H1 (cell line): ENCODE results near the gene ZCCHC3. TPM values are rescaled to one million over a fixed set of nuclear protein-coding genes. Genes with fewer than 3 reads are reported as not detected.

Experiments used
- CTCF ChIA-PET: fragments of 300-600 bp; sonication (Branson Sonifier 250); formaldehyde crosslinking; loops from one replicate; lab custom pipeline; 2021; ENCODE audit not compliant: partially characterized antibody; lab: Charles Lee
- POLR2A ChIA-PET: fragments of 300-600 bp; sonication (Branson Sonifier 250); formaldehyde crosslinking; loops from one replicate; lab custom pipeline; 2021; ENCODE audit warnings: inconsistent platforms; ENCODE audit not compliant: partially characterized antibody; lab: Charles Lee
- DNase-seq, 2 experiments: peaks; one replicate each; pipeline versions ENCODE4 v3.0.0 to v3.0.0-alpha.2; 2010 to 2022; ENCODE audit warnings: low spot score in 2 of 2, low read depth in 1 of 2, mixed read lengths in 1 of 2
- FAIRE-seq: peaks from 2 replicates; lab custom pipeline; 2011; peaks lifted over from hg19 to GRCh38; lab: Jason Lieb, UNC
- H2AFZ ChIP-seq: 2 replicates; pipeline ENCODE4 v1.8.1; 2012; ENCODE audit warnings: low read length, inconsistent platforms
- H2AK5ac ChIP-seq: 2 replicates; pipeline ENCODE4 v1.6.1; 2013; ENCODE audit warnings: low read depth, low read length
- H2BK120ac ChIP-seq: replicated peaks from 2 replicates; pipeline ENCODE3; 2013; ENCODE audit warnings: low read depth, low read length, inconsistent platforms
- H2BK12ac ChIP-seq: 2 replicates; pipeline ENCODE4 v1.6.1; 2013; ENCODE audit warnings: low read depth, low read length
- H2BK15ac ChIP-seq: 2 replicates; pipeline ENCODE4 v1.6.1; 2013; ENCODE audit warnings: low read length
- H2BK20ac ChIP-seq: 2 replicates; pipeline ENCODE4 v1.6.1; 2013; ENCODE audit warnings: low read length
- H2BK5ac ChIP-seq: 2 replicates; pipeline ENCODE4 v1.6.1; 2013; ENCODE audit warnings: low read depth, low read length
- H3K14ac ChIP-seq: 2 replicates; pipeline ENCODE4 v1.6.1; 2013; ENCODE audit warnings: inconsistent platforms; ENCODE audit not compliant: insufficient read length
- H3K18ac ChIP-seq: 2 replicates; pipeline ENCODE4 v1.6.1; 2013; ENCODE audit warnings: low read length; ENCODE audit errors: extremely low read depth
- H3K23ac ChIP-seq: 2 replicates; pipeline ENCODE4 v1.6.1; 2013; ENCODE audit warnings: inconsistent platforms; ENCODE audit not compliant: insufficient read length
- H3K23me2 ChIP-seq: 2 replicates; pipeline ENCODE4 v1.6.1; 2013; ENCODE audit warnings: low read depth, low read length
- H3K27ac ChIP-seq: 2 replicates; pipeline ENCODE4 v1.6.1; 2011; ENCODE audit warnings: low read depth, low read length, inconsistent platforms
- H3K27me3 ChIP-seq, 4 experiments: replicated peaks in 1 of 4; 1 replicate in 1 of 4; 2 replicates in 3 of 4; pipeline versions ENCODE4 v1.6.1 to v1.8.1; 2011 to 2013; ENCODE audit warnings: low read length in 3 of 4, mild to moderate bottlenecking in 3 of 4, inconsistent platforms in 2 of 4, mixed read lengths in 2 of 4, moderate library complexity in 1 of 4; ENCODE audit not compliant: control insufficient read depth in 3 of 4, insufficient read depth in 3 of 4; ENCODE audit errors: extremely low read depth in 1 of 4
- H3K36me3 ChIP-seq, 4 experiments: 2 replicates each; pipeline versions ENCODE4 v1.6.1 to v1.8.1; 2011 to 2013; ENCODE audit warnings: mild to moderate bottlenecking in 4 of 4, low read length in 3 of 4, moderate library complexity in 2 of 4, control low read depth in 1 of 4, inconsistent platforms in 1 of 4; ENCODE audit not compliant: insufficient read depth in 4 of 4, control insufficient read depth in 2 of 4
- H3K4ac ChIP-seq: replicated peaks from 2 replicates; pipeline ENCODE3; 2013; ENCODE audit warnings: low read length, low read depth, mixed read lengths, inconsistent platforms; ENCODE audit not compliant: insufficient read length
- H3K4me1 ChIP-seq, 4 experiments: replicated peaks in 1 of 4; 1 replicate in 1 of 4; 2 replicates in 3 of 4; pipeline versions ENCODE4 v1.6.1 to v1.8.1; 2011 to 2013; ENCODE audit warnings: low read length in 3 of 4, inconsistent platforms in 2 of 4, mixed read lengths in 1 of 4; ENCODE audit not compliant: insufficient read depth in 4 of 4, control insufficient read depth in 3 of 4
- H3K4me2 ChIP-seq, 2 experiments: 2 replicates each; pipeline versions ENCODE4 v1.6.1 to v1.8.1; 2011 to 2013; ENCODE audit warnings: low read depth in 2 of 2, low read length in 2 of 2, control low read depth in 1 of 2, inconsistent platforms in 1 of 2, mild to moderate bottlenecking in 1 of 2; ENCODE audit not compliant: insufficient read depth in 1 of 2
- H3K4me3 ChIP-seq, 4 experiments: fragments of 200-600, 300-600 bp in 1 of 4; sonication (generic), shearing (Covaris generic), sonication (Bioruptor Twin) in 1 of 4; 2 replicates each; pipeline versions ENCODE4 v1.5.1 to v1.8.1; 2011 to 2016; ENCODE audit warnings: low read length in 4 of 4, low read depth in 3 of 4, control low read depth in 2 of 4, inconsistent platforms in 2 of 4, mild to moderate bottlenecking in 2 of 4, mixed read lengths in 1 of 4, moderate library complexity in 1 of 4; ENCODE audit not compliant: insufficient read depth in 2 of 4; ENCODE audit errors: extremely low read depth in 1 of 4
- H3K56ac ChIP-seq: replicated peaks from 2 replicates; pipeline ENCODE3; 2013; ENCODE audit warnings: low read depth, mild to moderate bottlenecking, mixed read lengths, low read length, inconsistent platforms; ENCODE audit not compliant: insufficient read length
- H3K79me1 ChIP-seq: 2 replicates; pipeline ENCODE4 v1.6.1; 2013; ENCODE audit warnings: low read depth, low read length, control low read depth
- H3K79me2 ChIP-seq, 2 experiments: 2 replicates each; pipeline versions ENCODE4 v1.6.1 to v1.8.1; 2012 to 2013; ENCODE audit warnings: low read length in 2 of 2, mild to moderate bottlenecking in 2 of 2, inconsistent platforms in 1 of 2; ENCODE audit not compliant: insufficient read depth in 2 of 2, control insufficient read depth in 1 of 2
- H3K9ac ChIP-seq, 4 experiments: replicated peaks in 1 of 4; 1 replicate in 1 of 4; 2 replicates in 3 of 4; pipeline versions ENCODE4 v1.6.1 to v1.8.1; 2011 to 2013; ENCODE audit warnings: low read depth in 3 of 4, low read length in 3 of 4, control low read depth in 2 of 4, mild to moderate bottlenecking in 2 of 4, moderate library complexity in 2 of 4, inconsistent platforms in 1 of 4; ENCODE audit errors: extremely low read depth in 1 of 4
- H3K9me3 ChIP-seq, 2 experiments: 2 replicates each; pipeline versions ENCODE4 v1.6.1 to v1.8.1; 2012 to 2013; ENCODE audit warnings: mild to moderate bottlenecking in 2 of 2, moderate library complexity in 2 of 2, control low read depth in 1 of 2, inconsistent platforms in 1 of 2, low read depth in 1 of 2, low read length in 1 of 2, mixed read lengths in 1 of 2; ENCODE audit not compliant: insufficient read depth in 2 of 2
- H4K20me1 ChIP-seq, 2 experiments: replicated peaks in 1 of 2; 2 replicates each; pipeline versions ENCODE3 to v1.8.1; 2011 to 2013; ENCODE audit warnings: inconsistent platforms in 2 of 2, low read length in 2 of 2, mild to moderate bottlenecking in 1 of 2; ENCODE audit not compliant: insufficient read depth in 2 of 2, control insufficient read depth in 1 of 2
- H4K5ac ChIP-seq: 2 replicates; pipeline ENCODE4 v1.6.1; 2013; ENCODE audit warnings: low read length, low read depth, mixed read lengths, inconsistent platforms; ENCODE audit not compliant: insufficient read length
- H4K8ac ChIP-seq: 2 replicates; pipeline ENCODE4 v1.8.0; 2013; ENCODE audit warnings: mild to moderate bottlenecking, moderate library complexity, low read length, inconsistent platforms; ENCODE audit not compliant: insufficient read depth; ENCODE audit errors: extremely low read depth
- H4K91ac ChIP-seq: replicated peaks from 2 replicates; pipeline ENCODE3; 2013; ENCODE audit warnings: low read length, mixed read lengths, inconsistent platforms; ENCODE audit not compliant: insufficient read length
- CBX8 ChIP-seq: fragments of 300-800, 300-1000 bp; sonication (generic); IDR thresholded peaks from 2 replicates; pipeline ENCODE4 v1.7.1; 2016; ENCODE audit warnings: low read depth, low read length, borderline replicate concordance
- CHD1 ChIP-seq: IDR thresholded peaks from 2 replicates; pipeline ENCODE4 v1.6.1; 2012; ENCODE audit warnings: low read depth, low read length, improper control_type of control experiment
- CTBP2 ChIP-seq: IDR thresholded peaks from 2 replicates; pipeline ENCODE4 v1.7.0; 2011; ENCODE audit warnings: borderline replicate concordance, mild to moderate bottlenecking, moderate library complexity, mixed read lengths, low read length; ENCODE audit not compliant: insufficient read depth, insufficient read length
- CTCF ChIP-seq, 3 experiments: IDR thresholded peaks; 1 replicate in 2 of 3; 2 replicates in 1 of 3; pipeline versions ENCODE4 v1.5.1 to v1.6.1; 2011; ENCODE audit warnings: low read length in 3 of 3, mild to moderate bottlenecking in 3 of 3, inconsistent platforms in 2 of 3, low read depth in 1 of 3, moderate library complexity in 1 of 3; ENCODE audit not compliant: insufficient read depth in 1 of 3; ENCODE audit errors: control extremely low read depth in 1 of 3
- KDM5A ChIP-seq: fragments of 200-600 bp; IDR thresholded peaks from 2 replicates; pipeline ENCODE4 v1.7.1; 2012; ENCODE audit warnings: mild to moderate bottlenecking, low read length, inconsistent platforms, mixed read lengths
- NANOG ChIP-seq: IDR thresholded peaks from 2 replicates; pipeline ENCODE4 v1.6.1; 2011; ENCODE audit warnings: low read length, low read depth, mild to moderate bottlenecking, inconsistent platforms; ENCODE audit not compliant: insufficient read depth, poor library complexity, severe bottlenecking
- PHF8 ChIP-seq: fragments of 200-600 bp; sonication (generic); conservative IDR thresholded peaks from 2 replicates; pipeline ENCODE4 v1.7.1; 2012; ENCODE audit warnings: low read depth, mild to moderate bottlenecking, inconsistent platforms, low read length, moderate library complexity
- SRF ChIP-seq: IDR thresholded peaks from 2 replicates; pipeline ENCODE4 v1.6.1; 2011; ENCODE audit warnings: mild to moderate bottlenecking, low read depth, low read length, moderate library complexity
- SUZ12 ChIP-seq: fragments of 200-600 bp; sonication (generic); IDR thresholded peaks from 2 replicates; pipeline ENCODE4 v1.6.1; 2012; ENCODE audit warnings: mild to moderate bottlenecking, inconsistent platforms, low read length, moderate library complexity, mixed read lengths
- TEAD4 ChIP-seq: IDR thresholded peaks from 2 replicates; pipeline ENCODE4 v1.6.1; 2012; ENCODE audit warnings: low read depth, low read length, inconsistent platforms, mixed read lengths
- polyA plus RNA-seq, 7 experiments: library from polyadenylated mRNA; depleted of rRNA in 3 of 7; stranded (reverse) in 5 of 7; unstranded in 2 of 7; fragments of >200 nt in 5 of 7; fragments of 200-250 nt in 2 of 7; gene quantifications; 1 replicate in 5 of 7; 2 replicates in 1 of 7; 4 replicates in 1 of 7; pipeline versions ENCODE4 v1.2.1 to v1.2.3, GENCODE V29; 2011 to 2013; ENCODE audit warnings: missing spikeins in 2 of 7, mixed read lengths in 2 of 7
- total RNA-seq: library from RNA; stranded (reverse); fragmentation: NEBNext Ultra II Directional; extraction: Animal tissue kit (Norgen Biotek cat#: 25700); gene quantifications from 2 replicates; pipeline ENCODE4 v1.2.1, GENCODE V29; 2021

ZCCHC3 gene
- total and polyA plus RNA-seq, 2 of the 8 experiments (the other 6 are each of a cell fraction or from before 2014, with no cell fraction given), result 33.7 to 52.4 TPM

GRCh38 chr20:272718-273117, 24.7 kb upstream of the ZCCHC3 start:
- Histone ChIP-seq H3K4me1 (peaks cover 0 to 4% (median 2%) of the 10 kb centered on the region in 4 experiments; a peak in 4 of 7 replicates), H4K91ac (no peak overlapping the region), H3K18ac (no peak overlapping the region), H3K79me2 (no peaks in the 10 kb centered on the region), H2BK5ac (no peak overlapping the region), H3K14ac (no peak overlapping the region), H3K27ac (no peak overlapping the region), H2BK15ac (no peak overlapping the region), H2AFZ (no peak overlapping the region), H4K8ac (no peak overlapping the region), H3K4ac (no peak overlapping the region), H3K27me3 (no peaks in the 10 kb centered on the region; a peak in 1 of 7 replicates), H3K9me3 (no peaks in the 10 kb centered on the region), H2BK12ac (no peak overlapping the region), H3K4me2 (no peak overlapping the region), H2BK20ac (no peak overlapping the region), H3K36me3 (peaks cover 8 to 17% (median 13%) of the 10 kb centered on the region in 4 experiments; a peak in 7 of 8 replicates), H3K79me1 (no peaks in the 10 kb centered on the region; the same call in 1 of the 2 replicates), H2BK120ac (no peak overlapping the region), H3K23ac (no peak overlapping the region), H3K23me2 (no peaks in the 10 kb centered on the region; the same call in 1 of the 2 replicates), H4K5ac (no peak overlapping the region), H2AK5ac (no peak overlapping the region), H3K56ac (no peak overlapping the region), H4K20me1 (peaks cover 2 to 6% of the 10 kb centered on the region in 2 experiments), H3K4me3 (no peak overlapping the region), H3K9ac (no peak overlapping the region)
- TF ChIP-seq CHD1, result no peak
- TF ChIP-seq NANOG, result no peak
- TF ChIP-seq TEAD4, result no peak
- no peak for TF ChIP-seq SRF
- no peak for TF ChIP-seq SUZ12
- TF ChIP-seq CBX8, result no peak
- TF ChIP-seq CTBP2, result no peak
- no peak for TF ChIP-seq PHF8
- TF ChIP-seq CTCF (IDR thresholded peaks at IDR 0.05; ENCODE audit: control extremely low read depth in 1 of 3, insufficient read depth in 1 of 3, low read depth in 1 of 3, low read length in 3 of 3), result no peak
- no peak for TF ChIP-seq KDM5A
- ChIA-PET CTCF (interaction anchor here (1.0 kb wide), 1 partner anchor 10 kb away, joined by 4 read pairs; no protein-coding TSS in a partner anchor), POLR2A (interaction anchor here (0.7 to 2.2 kb wide), 2 partner anchors 52 to 1962 kb away, joined by 3 to 11 read pairs; partner anchors contain the start of gene SOX12)
- FAIRE-seq, result no peak
- DNase-seq, result no peak
